CD14-positive monocyte (primary cell): ENCODE data around the gene CSKMT. TPM values are rescaled to one million over a fixed set of nuclear protein-coding genes. Genes with fewer than 3 reads are reported as not detected.
A peak's percentile ranks its signal among the peaks of the same experiment; 100 is the strongest.

Source experiments
- DNase-seq, 3 donors: peaks; one replicate each; pipeline ENCODE4 v3.0.0-alpha.2; 2011 to 2022
- H2AFZ ChIP-seq: 2 replicates; pipeline ENCODE4 v1.6.0; 2012; ENCODE audit warnings: mild to moderate bottlenecking, low read depth, low read length, inconsistent platforms; ENCODE audit not compliant: insufficient read depth, poor library complexity, severe bottlenecking
- H3K27ac ChIP-seq, 2 donors: 1 replicate in 1 of 2; 2 replicates in 1 of 2; pipeline ENCODE4 v1.5.1; 2012 to 2013; ENCODE audit warnings: low read length in 2 of 2, control low read depth in 1 of 2, inconsistent platforms in 1 of 2, low read depth in 1 of 2, mild to moderate bottlenecking in 1 of 2
- H3K27me3 ChIP-seq, 2 donors: one replicate each; pipeline versions ENCODE4 v1.6.0 to v1.6.1; 2011 to 2013; ENCODE audit warnings: low read length in 2 of 2; ENCODE audit not compliant: control insufficient read depth in 2 of 2, insufficient read depth in 2 of 2
- H3K36me3 ChIP-seq, 2 donors: replicated peaks in 1 of 2; 1 replicate in 1 of 2; 2 replicates in 1 of 2; pipeline versions ENCODE4 v1.5.1 to v1.6.1; 2012 to 2013; ENCODE audit warnings: low read length in 2 of 2, control low read depth in 1 of 2, inconsistent platforms in 1 of 2, mild to moderate bottlenecking in 1 of 2; ENCODE audit not compliant: insufficient read depth in 2 of 2, control insufficient read depth in 1 of 2
- H3K4me1 ChIP-seq, 2 donors: 1 replicate in 1 of 2; 2 replicates in 1 of 2; pipeline versions ENCODE4 v1.5.1 to v1.6.1; 2012 to 2013; ENCODE audit warnings: low read length in 2 of 2, control low read depth in 1 of 2, inconsistent platforms in 1 of 2, mild to moderate bottlenecking in 1 of 2, moderate library complexity in 1 of 2; ENCODE audit not compliant: insufficient read depth in 2 of 2, control insufficient read depth in 1 of 2
- H3K4me2 ChIP-seq: replicated peaks from 2 replicates; pipeline ENCODE3; 2012; ENCODE audit warnings: low read length, moderate library complexity, mild to moderate bottlenecking; ENCODE audit not compliant: poor library complexity, severe bottlenecking; ENCODE audit errors: extremely low read depth
- H3K4me3 ChIP-seq, 3 experiments: fragments of 200-600 bp in 1 of 3; sonication (generic) in 1 of 3; replicated peaks in 1 of 3; 1 replicate in 2 of 3; 2 replicates in 1 of 3; pipeline ENCODE4 v1.5.1; 2011 to 2013; ENCODE audit warnings: low read length in 3 of 3, mild to moderate bottlenecking in 3 of 3, control low read depth in 2 of 3, low read depth in 2 of 3, inconsistent platforms in 1 of 3, moderate library complexity in 1 of 3
- H3K79me2 ChIP-seq: 2 replicates; pipeline ENCODE4 v1.6.0; 2012; ENCODE audit warnings: mild to moderate bottlenecking, control low read depth, inconsistent platforms, low read length, moderate library complexity; ENCODE audit not compliant: insufficient read depth
- H3K9ac ChIP-seq: 2 replicates; pipeline ENCODE4 v1.6.0; 2017; ENCODE audit warnings: low read length, mild to moderate bottlenecking; ENCODE audit not compliant: insufficient read depth, poor library complexity, severe bottlenecking
- H3K9me3 ChIP-seq, 2 donors: replicated peaks in 1 of 2; 1 replicate in 1 of 2; 2 replicates in 1 of 2; pipeline versions ENCODE4 v1.5.1 to v1.6.1; 2012 to 2013; ENCODE audit warnings: low read length in 2 of 2, control low read depth in 1 of 2; ENCODE audit not compliant: control insufficient read depth in 1 of 2, insufficient read depth in 1 of 2
- H4K20me1 ChIP-seq: 2 replicates; pipeline ENCODE4 v1.6.0; 2012; ENCODE audit warnings: mild to moderate bottlenecking, low read length, control low read depth, moderate library complexity; ENCODE audit not compliant: insufficient read depth
- H3K27ac Mint-ChIP-seq, 7 donors: one replicate each; pipeline ENCODE4 v1.8.0; 2020; ENCODE audit warnings: mild to moderate bottlenecking in 7 of 7, mixed read lengths in 7 of 7, moderate library complexity in 6 of 7, inconsistent platforms in 2 of 7
- H3K27me3 Mint-ChIP-seq, 3 donors: one replicate each; pipeline ENCODE4 v1.8.0; 2021 to 2022; ENCODE audit warnings: low read depth in 3 of 3, mild to moderate bottlenecking in 3 of 3, mixed read lengths in 3 of 3, moderate library complexity in 3 of 3, inconsistent platforms in 1 of 3
- H3K36me3 Mint-ChIP-seq, 2 donors: one replicate each; pipeline ENCODE4 v1.8.0; 2020; ENCODE audit warnings: mixed read lengths in 2 of 2, inconsistent platforms in 1 of 2, mild to moderate bottlenecking in 1 of 2
- H3K4me1 Mint-ChIP-seq: one replicate; pipeline ENCODE4 v1.8.0; 2020; ENCODE audit warnings: mild to moderate bottlenecking, mixed read lengths
- H3K4me3 Mint-ChIP-seq, 2 donors: one replicate each; pipeline ENCODE4 v1.8.0; 2020; ENCODE audit warnings: mild to moderate bottlenecking in 2 of 2, mixed read lengths in 2 of 2, moderate library complexity in 1 of 2
- H3K9me3 Mint-ChIP-seq, 7 donors: one replicate each; pipeline ENCODE4 v1.8.0; 2020 to 2022; ENCODE audit warnings: mixed read lengths in 7 of 7, mild to moderate bottlenecking in 6 of 7, moderate library complexity in 6 of 7, inconsistent platforms in 2 of 7
- WGBS: methylation state at CpG from one replicate; pipeline ENCODE4 v1.1.5; 2013; ENCODE audit warnings: missing lambda C conversion rate; ENCODE audit not compliant: insufficient coverage; 5-methylcytosine and 5-hydroxymethylcytosine counted together
- intact Hi-C, 2 donors: fragments of 100-400 bp; cut with micrococcal nuclease; formaldehyde crosslinking; loops; one replicate each; pipeline versions ENCODE4 v1.15.0 to v1.15.1; 2023
- polyA plus RNA-seq, 3 donors: library from polyadenylated mRNA; depleted of rRNA in 1 of 3; unstranded in 2 of 3; stranded (reverse) in 1 of 3; fragments of 300-500 nt in 2 of 3; fragments of >200 nt in 1 of 3; fragmentation: Illumina TruSeq in 2 of 3; gene quantifications; 1 replicate in 2 of 3; 2 replicates in 1 of 3; pipeline ENCODE4 v1.2.3, GENCODE V29; 2012 to 2021
- TF ChIP-seq, protein P1 (sequence below): fragments of 200-600 bp; IDR thresholded peaks from one replicate; pipeline ENCODE4 v1.8.0; 2022; ENCODE audit warnings: antibody characterized with exemption, mild to moderate bottlenecking

The CSKMT gene
- polyA plus RNA-seq, 3 donors = 0.73 to 4.9 (median 1.4) TPM

- Mint-ChIP-seq H3K36me3 (peaks cover 20 to 41% of the 10 kb centered on the region in 2 donors), H3K27me3 (peaks cover 0 to 4% (median 0%) of the 10 kb centered on the region in 3 donors), H3K27ac (peak overlapping the region; percentile 85 to 98 (median 91)), H3K4me1 (peaks cover 21% of the 10 kb centered on the region), H3K9me3 (no peaks in the 10 kb centered on the region), H3K4me3 (peak overlapping the region; percentile 87 to 94)
- H3K9me3 ChIP-seq = no peaks in the 10 kb centered on the region
- TF ChIP-seq, protein P1, sequence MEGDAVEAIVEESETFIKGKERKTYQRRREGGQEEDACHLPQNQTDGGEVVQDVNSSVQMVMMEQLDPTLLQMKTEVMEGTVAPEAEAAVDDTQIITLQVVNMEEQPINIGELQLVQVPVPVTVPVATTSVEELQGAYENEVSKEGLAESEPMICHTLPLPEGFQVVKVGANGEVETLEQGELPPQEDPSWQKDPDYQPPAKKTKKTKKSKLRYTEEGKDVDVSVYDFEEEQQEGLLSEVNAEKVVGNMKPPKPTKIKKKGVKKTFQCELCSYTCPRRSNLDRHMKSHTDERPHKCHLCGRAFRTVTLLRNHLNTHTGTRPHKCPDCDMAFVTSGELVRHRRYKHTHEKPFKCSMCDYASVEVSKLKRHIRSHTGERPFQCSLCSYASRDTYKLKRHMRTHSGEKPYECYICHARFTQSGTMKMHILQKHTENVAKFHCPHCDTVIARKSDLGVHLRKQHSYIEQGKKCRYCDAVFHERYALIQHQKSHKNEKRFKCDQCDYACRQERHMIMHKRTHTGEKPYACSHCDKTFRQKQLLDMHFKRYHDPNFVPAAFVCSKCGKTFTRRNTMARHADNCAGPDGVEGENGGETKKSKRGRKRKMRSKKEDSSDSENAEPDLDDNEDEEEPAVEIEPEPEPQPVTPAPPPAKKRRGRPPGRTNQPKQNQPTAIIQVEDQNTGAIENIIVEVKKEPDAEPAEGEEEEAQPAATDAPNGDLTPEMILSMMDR = no peak
- peaks cover 25 to 45% of the 10 kb centered on the region in 2 donors for H3K36me3 ChIP-seq
- WGBS = 40% methylated on average over 4 of the region's 11 CpGs
- no peaks in the 10 kb centered on the region for H3K27me3 ChIP-seq
- H3K27ac ChIP-seq = peak overlapping the region; percentile 74 to 90
- H3K4me2 ChIP-seq = peak overlapping the region; percentile 98
- peaks cover 72% of the 10 kb centered on the region for H3K79me2 ChIP-seq
- intact Hi-C loops = loop anchor here in 1 of 2 donors (5.0 kb wide), 1 partner anchor 43 kb away; the partner anchor contains the start of gene MTA2
- peaks cover 16 to 24% of the 10 kb centered on the region in 2 donors for H3K4me1 ChIP-seq
- peak overlapping the region; percentile 91 to 99 (median 91) for H3K4me3 ChIP-seq
- H2AFZ ChIP-seq = peak overlapping the region; percentile 84
- peaks cover 4% of the 10 kb centered on the region for H4K20me1 ChIP-seq
- no peak for DNase-seq
- peak overlapping the region; percentile 96 for H3K9ac ChIP-seq
Measured at GRCh38 chr11:62645671-62645945, 19.5 kb upstream of the CSKMT start.

DNA sequence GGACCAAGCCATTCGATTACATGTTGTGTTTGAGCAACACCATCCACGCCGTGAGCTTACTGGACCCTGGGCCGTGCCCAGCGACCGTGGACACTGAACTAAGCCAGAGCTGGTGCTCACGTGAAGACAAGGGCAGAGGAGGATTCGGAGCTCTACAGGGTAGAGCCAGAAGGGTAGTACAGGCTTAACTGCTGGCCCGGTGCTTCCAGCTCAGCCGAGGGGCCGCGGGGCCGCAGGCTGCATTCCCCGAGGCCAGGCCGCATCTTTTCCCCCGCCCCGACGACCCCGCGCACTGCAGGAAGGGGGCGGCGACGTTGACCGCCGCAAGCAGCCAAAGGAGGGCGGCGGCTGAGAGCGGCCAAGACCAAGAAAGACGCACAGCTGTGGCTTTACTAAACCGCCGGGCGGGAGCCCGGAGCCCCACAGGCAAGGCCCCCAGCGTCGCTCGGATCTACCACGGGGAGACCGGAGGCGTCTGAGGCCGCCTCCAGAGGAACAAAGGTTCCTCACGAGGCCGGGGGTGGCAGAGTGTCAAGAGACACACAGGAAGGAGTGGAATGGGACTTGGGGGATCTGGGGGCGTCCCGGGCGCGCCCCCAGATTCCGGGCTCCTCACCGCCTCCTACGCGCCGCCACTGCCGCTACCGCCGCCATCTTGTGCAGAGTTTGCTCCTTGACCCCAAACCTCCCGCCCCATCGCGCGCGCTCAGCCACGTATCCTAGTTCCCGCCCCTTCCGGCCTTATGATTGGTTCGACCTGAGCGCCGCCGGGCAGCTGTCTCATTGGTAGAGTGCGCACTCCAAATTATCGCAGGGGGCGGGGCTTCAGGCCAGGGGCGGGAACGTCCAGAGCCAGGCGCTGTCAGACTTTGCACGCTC, 18.9 kb upstream of the CSKMT start, which contains the start of gene GANAB:
TSS of gene GANAB (minus strand) at position 668 of the 879 bp plus-strand sequence. CDS start at position 654, 14 bp downstream.
- intact Hi-C loops = loop anchor here in 1 of 2 donors (5.0 kb wide), 1 partner anchor 44 kb away; the partner anchor contains the start of gene MTA2
- Histone ChIP-seq H3K4me1 (peaks cover 16 to 24% of the 10 kb centered on the region in 2 donors), H3K27ac (peak within 1 kb of the TSS; percentile 74 to 90), H3K79me2 (peaks cover 72% of the 10 kb centered on the region), H4K20me1 (peaks cover 4% of the 10 kb centered on the region), H3K4me3 (peak within 1 kb of the TSS; percentile 91 to 99 (median 91)), H3K36me3 (peaks cover 25 to 45% of the 10 kb centered on the region in 2 donors), H3K27me3 (no peaks in the 10 kb centered on the region), H2AFZ (peak within 1 kb of the TSS; percentile 84), H3K4me2 (peak within 1 kb of the TSS; percentile 98), H3K9ac (peak within 1 kb of the TSS; percentile 96), H3K9me3 (no peaks in the 10 kb centered on the region)
- H3K36me3 Mint-ChIP-seq = peaks cover 18 to 41% of the 10 kb centered on the region in 2 donors
- under 1% methylated on average over 71 of the region's 73 CpGs for WGBS
- H3K27me3 Mint-ChIP-seq = peaks cover 0 to 4% (median 0%) of the 10 kb centered on the region in 3 donors
- H3K4me1 Mint-ChIP-seq = peaks cover 18% of the 10 kb centered on the region
- H3K9me3 Mint-ChIP-seq = no peaks in the 10 kb centered on the region
- peak; percentile 97 to 98 (median 97) for DNase-seq
- H3K27ac Mint-ChIP-seq = peak within 1 kb of the TSS; percentile 85 to 98 (median 91)
- TF ChIP-seq, protein P1 = no peak
- peak within 1 kb of the TSS; percentile 87 to 94 for H3K4me3 Mint-ChIP-seq
